SU-DHL-6 (cell line): ENCODE data around the gene RELCH.

Experiments used
- H2AFZ ChIP-seq: fragments of 200-600 bp; sonication (generic); 2 replicates; pipeline ENCODE4 v1.6.1; 2014; ENCODE audit warnings: low read depth, mild to moderate bottlenecking, moderate library complexity, mixed read lengths, antibody characterized with exemption, low read length; ENCODE audit not compliant: severe bottlenecking
- H3F3A ChIP-seq: fragments of 200-600 bp; shearing (Covaris generic); 2 replicates; pipeline ENCODE4 v1.6.0; 2016; ENCODE audit warnings: antibody characterized with exemption, mild to moderate bottlenecking; ENCODE audit not compliant: insufficient read depth
- H3K27ac ChIP-seq: fragments of 200-600 bp; sonication (generic); 2 replicates; pipeline ENCODE4 v1.5.1; 2016; ENCODE audit warnings: low read depth, mild to moderate bottlenecking, low read length, moderate library complexity, mixed read lengths
- H3K27me3 ChIP-seq: fragments of 200-600 bp; sonication (generic), shearing (Covaris generic); 2 replicates; pipeline ENCODE4 v1.6.0; 2014; ENCODE audit warnings: mild to moderate bottlenecking, low read length
- H3K36me3 ChIP-seq: fragments of 200-600 bp; sonication (generic); 2 replicates; pipeline ENCODE4 v1.6.1; 2014; ENCODE audit warnings: mild to moderate bottlenecking, low read length, mixed read lengths
- H3K4me2 ChIP-seq: fragments of 300-600, 200-600 bp; shearing (Covaris generic), sonication (generic); 2 replicates; pipeline ENCODE4 v1.6.0; 2014; ENCODE audit warnings: low read length, low read depth, mild to moderate bottlenecking; ENCODE audit not compliant: poor library complexity, severe bottlenecking
- H3K4me3 ChIP-seq: fragments of 200-600 bp; sonication (generic); 2 replicates; pipeline ENCODE4 v1.5.1; 2014; ENCODE audit warnings: antibody characterized with exemption, low read length, mild to moderate bottlenecking, mixed read lengths; ENCODE audit not compliant: insufficient read depth, poor library complexity, severe bottlenecking
- H3K79me2 ChIP-seq: fragments of 200-600 bp; sonication (generic); 2 replicates; pipeline ENCODE4 v1.6.1; 2014; ENCODE audit warnings: mild to moderate bottlenecking, low read length, moderate library complexity; ENCODE audit not compliant: insufficient read depth
- H3K9ac ChIP-seq: fragments of 200-600 bp; sonication (generic); 2 replicates; pipeline ENCODE4 v1.7.0; 2014; ENCODE audit warnings: mild to moderate bottlenecking, low read length
- H3K9me2 ChIP-seq: fragments of 200-600 bp; sonication (generic); replicated peaks from 2 replicates; pipeline ENCODE4 v1.6.1; 2014; ENCODE audit warnings: low read length; ENCODE audit not compliant: insufficient read depth
- H3K9me3 ChIP-seq: fragments of 200-600 bp; sonication (generic); 2 replicates; pipeline ENCODE4 v1.6.1; 2014; ENCODE audit warnings: low read length, mixed read lengths; ENCODE audit not compliant: insufficient read depth
- H4K20me1 ChIP-seq: fragments of 200-600 bp; sonication (generic); 2 replicates; pipeline ENCODE4 v1.6.1; 2014; ENCODE audit warnings: low read depth, mild to moderate bottlenecking, antibody characterized with exemption, low read length, moderate library complexity, mixed read lengths
- EZH2phosphoT487 ChIP-seq: fragments of 200-600 bp; sonication (generic), shearing (Covaris generic); conservative IDR thresholded peaks from 2 replicates; pipeline ENCODE4 v1.6.1; 2018; ENCODE audit warnings: mild to moderate bottlenecking, antibody characterized with exemption, low read length, moderate library complexity, mixed read lengths
- TF ChIP-seq, protein P1 (sequence below): fragments of 200-600 bp; sonication (generic); IDR thresholded peaks from one replicate; pipeline ENCODE4 v1.5.1; 2017; ENCODE audit warnings: antibody characterized with exemption, mild to moderate bottlenecking, low read length, moderate library complexity; ENCODE audit not compliant: insufficient read depth, poor library complexity, severe bottlenecking

The RELCH gene

GRCh38 chr18:62200121-62200914 is 13.3 kb downstream of the RELCH start:
- no peak overlapping the region for H3K4me2 ChIP-seq
- H3F3A ChIP-seq = peaks cover 4% of the 10 kb centered on the region; the same call in 1 of the 2 replicates
- no peak overlapping the region for H3K9ac ChIP-seq
- no peak for TF ChIP-seq EZH2phosphoT487
- TF ChIP-seq, protein P1, sequence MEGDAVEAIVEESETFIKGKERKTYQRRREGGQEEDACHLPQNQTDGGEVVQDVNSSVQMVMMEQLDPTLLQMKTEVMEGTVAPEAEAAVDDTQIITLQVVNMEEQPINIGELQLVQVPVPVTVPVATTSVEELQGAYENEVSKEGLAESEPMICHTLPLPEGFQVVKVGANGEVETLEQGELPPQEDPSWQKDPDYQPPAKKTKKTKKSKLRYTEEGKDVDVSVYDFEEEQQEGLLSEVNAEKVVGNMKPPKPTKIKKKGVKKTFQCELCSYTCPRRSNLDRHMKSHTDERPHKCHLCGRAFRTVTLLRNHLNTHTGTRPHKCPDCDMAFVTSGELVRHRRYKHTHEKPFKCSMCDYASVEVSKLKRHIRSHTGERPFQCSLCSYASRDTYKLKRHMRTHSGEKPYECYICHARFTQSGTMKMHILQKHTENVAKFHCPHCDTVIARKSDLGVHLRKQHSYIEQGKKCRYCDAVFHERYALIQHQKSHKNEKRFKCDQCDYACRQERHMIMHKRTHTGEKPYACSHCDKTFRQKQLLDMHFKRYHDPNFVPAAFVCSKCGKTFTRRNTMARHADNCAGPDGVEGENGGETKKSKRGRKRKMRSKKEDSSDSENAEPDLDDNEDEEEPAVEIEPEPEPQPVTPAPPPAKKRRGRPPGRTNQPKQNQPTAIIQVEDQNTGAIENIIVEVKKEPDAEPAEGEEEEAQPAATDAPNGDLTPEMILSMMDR = no peak
- H3K36me3 ChIP-seq = no peaks in the 10 kb centered on the region
- peaks cover 61% of the 10 kb centered on the region for H4K20me1 ChIP-seq
- H3K27me3 ChIP-seq = no peaks in the 10 kb centered on the region
- no peak overlapping the region for H2AFZ ChIP-seq
- H3K9me2 ChIP-seq = no peaks in the 10 kb centered on the region
- peaks cover 99% of the 10 kb centered on the region for H3K79me2 ChIP-seq
- H3K4me3 ChIP-seq = no peak overlapping the region
- H3K9me3 ChIP-seq = no peaks in the 10 kb centered on the region
- H3K27ac ChIP-seq = no peak overlapping the region

- Histone ChIP-seq H3K9me3 (no peaks in the 10 kb centered on the region), H3F3A (no peaks in the 10 kb centered on the region), H3K36me3 (no peaks in the 10 kb centered on the region), H3K9me2 (no peaks in the 10 kb centered on the region), H3K4me2 (no peak overlapping the region), H4K20me1 (peaks cover 53% of the 10 kb centered on the region), H2AFZ (no peak overlapping the region), H3K9ac (no peak overlapping the region), H3K27ac (no peak overlapping the region), H3K79me2 (peaks cover 97% of the 10 kb centered on the region), H3K27me3 (no peaks in the 10 kb centered on the region), H3K4me3 (no peak overlapping the region)
- TF ChIP-seq, protein P1 = no peak
- no peak for TF ChIP-seq EZH2phosphoT487
Observed at GRCh38 chr18:62201870-62202269, 14.8 kb downstream of the RELCH start.

DNA sequence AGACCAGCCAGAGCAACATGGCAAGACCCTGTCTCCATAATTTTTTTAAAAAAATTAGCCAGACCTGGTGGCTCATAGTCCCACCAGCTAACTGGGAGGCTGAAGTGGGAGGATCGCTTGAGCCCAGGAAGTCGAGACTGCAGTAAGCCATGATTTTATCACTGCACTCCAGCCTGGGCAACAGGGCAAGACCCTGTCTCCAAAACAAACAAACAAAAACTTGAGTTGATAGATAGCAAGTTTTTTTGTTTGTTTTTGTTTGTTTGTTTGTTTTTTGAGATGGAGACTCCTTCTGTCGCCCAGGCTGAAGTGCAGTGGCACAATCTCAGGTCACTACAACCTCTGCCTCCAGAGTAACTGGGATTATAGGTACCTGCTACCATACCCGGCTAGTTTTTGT is 18.8 kb downstream of the RELCH start:
- H3K36me3 ChIP-seq = no peaks in the 10 kb centered on the region
- H3K9ac ChIP-seq = no peak overlapping the region
- H3K27me3 ChIP-seq = no peaks in the 10 kb centered on the region
- no peaks in the 10 kb centered on the region for H3K9me2 ChIP-seq
- H3K79me2 ChIP-seq = peaks cover 97% of the 10 kb centered on the region
- TF ChIP-seq, protein P1 = no peak
- TF ChIP-seq EZH2phosphoT487 = no peak
- H3K4me3 ChIP-seq = no peak overlapping the region
- no peak overlapping the region for H3K27ac ChIP-seq
- H2AFZ ChIP-seq = no peak overlapping the region
- peaks cover 22% of the 10 kb centered on the region; the same call in 1 of the 2 replicates for H4K20me1 ChIP-seq
- H3K4me2 ChIP-seq = no peak overlapping the region
- H3F3A ChIP-seq = no peaks in the 10 kb centered on the region
- H3K9me3 ChIP-seq = no peaks in the 10 kb centered on the region
